ENCODE results near the gene PAQR7. TPM values are rescaled to one million over a fixed set of nuclear protein-coding genes. Genes with fewer than 3 reads are reported as not detected.

Gene PAQR7
- total RNA-seq, 1 donor from 2014 or later: 9.3 TPM

GRCh38 chr1:25911162-25911561 lies 35.7 kb upstream of the PAQR7 start:
- Histone ChIP-seq H3K27ac (no peak overlapping the region), H3K4me3 (no peak overlapping the region), H3K27me3 (ENCODE audit: low read depth) (no peaks in the 10 kb centered on the region), H3K4me1 (peaks cover 7% of the 10 kb centered on the region), H3K9me3 (no peaks in the 10 kb centered on the region), H3K36me3 (no peaks in the 10 kb centered on the region)
- no peak for DNase-seq
- ATAC-seq: no peak
- intact Hi-C loops (cut with DNase I): no loop called here
- no peak for TF ChIP-seq CTCF (IDR thresholded peaks at IDR 0.05)

GRCh38 chr1:25909040-25909439 lies 33.5 kb upstream of the PAQR7 start:
- ATAC-seq (no peak), DNase-seq (no peak)
- Histone ChIP-seq H3K36me3 (no peaks in the 10 kb centered on the region), H3K27me3 (ENCODE audit: low read depth) (no peaks in the 10 kb centered on the region), H3K9me3 (no peaks in the 10 kb centered on the region), H3K4me3 (no peak overlapping the region), H3K27ac (no peak overlapping the region), H3K4me1 (peaks cover 18% of the 10 kb centered on the region)
- no peak for TF ChIP-seq CTCF (IDR thresholded peaks at IDR 0.05)
- intact Hi-C loops (cut with DNase I): loop anchor here (5.0 kb wide), 1 partner anchor 88 kb away; the partner anchor contains the start of gene PAFAH2

- no peak for TF ChIP-seq CTCF (IDR thresholded peaks at IDR 0.05)
- no peak for ATAC-seq
- intact Hi-C loops (cut with DNase I): loop anchor here (5.0 kb wide), 1 partner anchor 89 kb away; the partner anchor contains the start of gene PAFAH2
These were observed 32.7 kb upstream of the PAQR7 start for GRCh38 chr1:25908161-25908560.

GRCh38 chr1:25907601-25908000 lies 32.1 kb upstream of the PAQR7 start:
- ATAC-seq (no peak), DNase-seq (no peak)
- H3K4me3 ChIP-seq: no peak overlapping the region
- no peak overlapping the region for H3K27ac ChIP-seq
- H3K9me3 ChIP-seq: no peaks in the 10 kb centered on the region
- peaks cover 20% of the 10 kb centered on the region for H3K4me1 ChIP-seq
- no peak for TF ChIP-seq CTCF (IDR thresholded peaks at IDR 0.05)
- intact Hi-C loops (cut with DNase I): loop anchor here (5.0 kb wide), 1 partner anchor 90 kb away; the partner anchor contains the start of gene PAFAH2
- no peaks in the 10 kb centered on the region for H3K36me3 ChIP-seq
- H3K27me3 ChIP-seq (ENCODE audit: low read depth): no peaks in the 10 kb centered on the region

More at GRCh38 chr1:25908161-25908560, 32.7 kb upstream of the PAQR7 start:
- no peak overlapping the region for H3K4me3 ChIP-seq
- no peaks in the 10 kb centered on the region for H3K9me3 ChIP-seq
- H3K27ac ChIP-seq: no peak overlapping the region
- no peak for DNase-seq
- H3K36me3 ChIP-seq: no peaks in the 10 kb centered on the region
- no peaks in the 10 kb centered on the region for H3K27me3 ChIP-seq (ENCODE audit: low read depth)
- H3K4me1 ChIP-seq: peaks cover 20% of the 10 kb centered on the region

GRCh38 chr1:25906644-25907300 lies 31.3 kb upstream of the PAQR7 start:
- ATAC-seq (peak; percentile 25 to 34), DNase-seq (peak; percentile 61)
- no peak for TF ChIP-seq CTCF (IDR thresholded peaks at IDR 0.05)
- H3K36me3 ChIP-seq: peaks cover under 1% of the 10 kb centered on the region
- intact Hi-C loops (cut with DNase I): loop anchor here (5.0 kb wide), 1 partner anchor 91 kb away; the partner anchor contains the start of gene PAFAH2
- H3K27me3 ChIP-seq (ENCODE audit: low read depth): no peaks in the 10 kb centered on the region
- peak overlapping the region; percentile 31 for H3K27ac ChIP-seq
- H3K9me3 ChIP-seq: no peaks in the 10 kb centered on the region
- H3K4me1 ChIP-seq: peaks cover 20% of the 10 kb centered on the region
- peak overlapping the region; percentile 80 for H3K4me3 ChIP-seq

All from lower lobe of right lung (tissue), 2 donors.